H1 (cell line): ENCODE data around the gene NKPD1. TPM values are rescaled to one million over a fixed set of nuclear protein-coding genes. Genes with fewer than 3 reads are reported as not detected.

ENCODE experiments used
- CTCF ChIA-PET: fragments of 300-600 bp; sonication (Branson Sonifier 250); formaldehyde crosslinking; loops from one replicate; lab custom pipeline; 2021; ENCODE audit not compliant: partially characterized antibody; lab: Charles Lee
- POLR2A ChIA-PET: fragments of 300-600 bp; sonication (Branson Sonifier 250); formaldehyde crosslinking; loops from one replicate; lab custom pipeline; 2021; ENCODE audit warnings: inconsistent platforms; ENCODE audit not compliant: partially characterized antibody; lab: Charles Lee
- DNase-seq, 2 experiments: peaks; one replicate each; pipeline versions ENCODE4 v3.0.0 to v3.0.0-alpha.2; 2010 to 2022; ENCODE audit warnings: low spot score in 2 of 2, low read depth in 1 of 2, mixed read lengths in 1 of 2
- FAIRE-seq: peaks from 2 replicates; lab custom pipeline; 2011; peaks lifted over from hg19 to GRCh38; lab: Jason Lieb, UNC
- H2AFZ ChIP-seq: 2 replicates; pipeline ENCODE4 v1.8.1; 2012; ENCODE audit warnings: low read length, inconsistent platforms
- H2AK5ac ChIP-seq: 2 replicates; pipeline ENCODE4 v1.6.1; 2013; ENCODE audit warnings: low read depth, low read length
- H2BK120ac ChIP-seq: replicated peaks from 2 replicates; pipeline ENCODE3; 2013; ENCODE audit warnings: low read depth, low read length, inconsistent platforms
- H2BK12ac ChIP-seq: 2 replicates; pipeline ENCODE4 v1.6.1; 2013; ENCODE audit warnings: low read depth, low read length
- H2BK15ac ChIP-seq: 2 replicates; pipeline ENCODE4 v1.6.1; 2013; ENCODE audit warnings: low read length
- H2BK20ac ChIP-seq: 2 replicates; pipeline ENCODE4 v1.6.1; 2013; ENCODE audit warnings: low read length
- H2BK5ac ChIP-seq: 2 replicates; pipeline ENCODE4 v1.6.1; 2013; ENCODE audit warnings: low read depth, low read length
- H3K14ac ChIP-seq: 2 replicates; pipeline ENCODE4 v1.6.1; 2013; ENCODE audit warnings: inconsistent platforms; ENCODE audit not compliant: insufficient read length
- H3K18ac ChIP-seq: 2 replicates; pipeline ENCODE4 v1.6.1; 2013; ENCODE audit warnings: low read length; ENCODE audit errors: extremely low read depth
- H3K23ac ChIP-seq: 2 replicates; pipeline ENCODE4 v1.6.1; 2013; ENCODE audit warnings: inconsistent platforms; ENCODE audit not compliant: insufficient read length
- H3K23me2 ChIP-seq: 2 replicates; pipeline ENCODE4 v1.6.1; 2013; ENCODE audit warnings: low read depth, low read length
- H3K27ac ChIP-seq: 2 replicates; pipeline ENCODE4 v1.6.1; 2011; ENCODE audit warnings: low read depth, low read length, inconsistent platforms
- H3K27me3 ChIP-seq, 4 experiments: replicated peaks in 1 of 4; 1 replicate in 1 of 4; 2 replicates in 3 of 4; pipeline versions ENCODE4 v1.6.1 to v1.8.1; 2011 to 2013; ENCODE audit warnings: low read length in 3 of 4, mild to moderate bottlenecking in 3 of 4, inconsistent platforms in 2 of 4, mixed read lengths in 2 of 4, moderate library complexity in 1 of 4; ENCODE audit not compliant: control insufficient read depth in 3 of 4, insufficient read depth in 3 of 4; ENCODE audit errors: extremely low read depth in 1 of 4
- H3K36me3 ChIP-seq, 4 experiments: 2 replicates each; pipeline versions ENCODE4 v1.6.1 to v1.8.1; 2011 to 2013; ENCODE audit warnings: mild to moderate bottlenecking in 4 of 4, low read length in 3 of 4, moderate library complexity in 2 of 4, control low read depth in 1 of 4, inconsistent platforms in 1 of 4; ENCODE audit not compliant: insufficient read depth in 4 of 4, control insufficient read depth in 2 of 4
- H3K4ac ChIP-seq: replicated peaks from 2 replicates; pipeline ENCODE3; 2013; ENCODE audit warnings: low read length, low read depth, mixed read lengths, inconsistent platforms; ENCODE audit not compliant: insufficient read length
- H3K4me1 ChIP-seq, 4 experiments: replicated peaks in 1 of 4; 1 replicate in 1 of 4; 2 replicates in 3 of 4; pipeline versions ENCODE4 v1.6.1 to v1.8.1; 2011 to 2013; ENCODE audit warnings: low read length in 3 of 4, inconsistent platforms in 2 of 4, mixed read lengths in 1 of 4; ENCODE audit not compliant: insufficient read depth in 4 of 4, control insufficient read depth in 3 of 4
- H3K4me2 ChIP-seq, 2 experiments: 2 replicates each; pipeline versions ENCODE4 v1.6.1 to v1.8.1; 2011 to 2013; ENCODE audit warnings: low read depth in 2 of 2, low read length in 2 of 2, control low read depth in 1 of 2, inconsistent platforms in 1 of 2, mild to moderate bottlenecking in 1 of 2; ENCODE audit not compliant: insufficient read depth in 1 of 2
- H3K4me3 ChIP-seq, 4 experiments: fragments of 200-600, 300-600 bp in 1 of 4; sonication (generic), shearing (Covaris generic), sonication (Bioruptor Twin) in 1 of 4; 2 replicates each; pipeline versions ENCODE4 v1.5.1 to v1.8.1; 2011 to 2016; ENCODE audit warnings: low read length in 4 of 4, low read depth in 3 of 4, control low read depth in 2 of 4, inconsistent platforms in 2 of 4, mild to moderate bottlenecking in 2 of 4, mixed read lengths in 1 of 4, moderate library complexity in 1 of 4; ENCODE audit not compliant: insufficient read depth in 2 of 4; ENCODE audit errors: extremely low read depth in 1 of 4
- H3K56ac ChIP-seq: replicated peaks from 2 replicates; pipeline ENCODE3; 2013; ENCODE audit warnings: low read depth, mild to moderate bottlenecking, mixed read lengths, low read length, inconsistent platforms; ENCODE audit not compliant: insufficient read length
- H3K79me1 ChIP-seq: 2 replicates; pipeline ENCODE4 v1.6.1; 2013; ENCODE audit warnings: low read depth, low read length, control low read depth
- H3K79me2 ChIP-seq, 2 experiments: 2 replicates each; pipeline versions ENCODE4 v1.6.1 to v1.8.1; 2012 to 2013; ENCODE audit warnings: low read length in 2 of 2, mild to moderate bottlenecking in 2 of 2, inconsistent platforms in 1 of 2; ENCODE audit not compliant: insufficient read depth in 2 of 2, control insufficient read depth in 1 of 2
- H3K9ac ChIP-seq, 4 experiments: replicated peaks in 1 of 4; 1 replicate in 1 of 4; 2 replicates in 3 of 4; pipeline versions ENCODE4 v1.6.1 to v1.8.1; 2011 to 2013; ENCODE audit warnings: low read depth in 3 of 4, low read length in 3 of 4, control low read depth in 2 of 4, mild to moderate bottlenecking in 2 of 4, moderate library complexity in 2 of 4, inconsistent platforms in 1 of 4; ENCODE audit errors: extremely low read depth in 1 of 4
- H3K9me3 ChIP-seq, 2 experiments: 2 replicates each; pipeline versions ENCODE4 v1.6.1 to v1.8.1; 2012 to 2013; ENCODE audit warnings: mild to moderate bottlenecking in 2 of 2, moderate library complexity in 2 of 2, control low read depth in 1 of 2, inconsistent platforms in 1 of 2, low read depth in 1 of 2, low read length in 1 of 2, mixed read lengths in 1 of 2; ENCODE audit not compliant: insufficient read depth in 2 of 2
- H4K20me1 ChIP-seq, 2 experiments: replicated peaks in 1 of 2; 2 replicates each; pipeline versions ENCODE3 to v1.8.1; 2011 to 2013; ENCODE audit warnings: inconsistent platforms in 2 of 2, low read length in 2 of 2, mild to moderate bottlenecking in 1 of 2; ENCODE audit not compliant: insufficient read depth in 2 of 2, control insufficient read depth in 1 of 2
- H4K5ac ChIP-seq: 2 replicates; pipeline ENCODE4 v1.6.1; 2013; ENCODE audit warnings: low read length, low read depth, mixed read lengths, inconsistent platforms; ENCODE audit not compliant: insufficient read length
- H4K8ac ChIP-seq: 2 replicates; pipeline ENCODE4 v1.8.0; 2013; ENCODE audit warnings: mild to moderate bottlenecking, moderate library complexity, low read length, inconsistent platforms; ENCODE audit not compliant: insufficient read depth; ENCODE audit errors: extremely low read depth
- H4K91ac ChIP-seq: replicated peaks from 2 replicates; pipeline ENCODE3; 2013; ENCODE audit warnings: low read length, mixed read lengths, inconsistent platforms; ENCODE audit not compliant: insufficient read length
- BACH1 ChIP-seq: IDR thresholded peaks from 2 replicates; pipeline ENCODE4 v1.6.1; 2012; ENCODE audit warnings: low read length, improper control_type of control experiment
- BCL11A ChIP-seq, 2 experiments: IDR thresholded peaks; one replicate each; pipeline ENCODE4 v1.6.1; 2011; ENCODE audit warnings: low read depth in 2 of 2, low read length in 2 of 2, mild to moderate bottlenecking in 2 of 2
- EP300 ChIP-seq, 2 experiments: IDR thresholded peaks; 1 replicate in 1 of 2; 2 replicates in 1 of 2; pipeline ENCODE4 v1.6.1; 2011 to 2012; ENCODE audit warnings: low read depth in 2 of 2, low read length in 2 of 2, mild to moderate bottlenecking in 2 of 2, borderline replicate concordance in 1 of 2, inconsistent platforms in 1 of 2, moderate library complexity in 1 of 2
- EZH2 ChIP-seq: fragments of 200-600 bp; sonication (generic); IDR thresholded peaks from 2 replicates; pipeline ENCODE4 v1.7.1; 2012; ENCODE audit warnings: low read depth, mild to moderate bottlenecking, moderate library complexity, low read length, inconsistent platforms; ENCODE audit not compliant: severe bottlenecking
- HDAC2 ChIP-seq, 2 experiments: fragments of 300-600 bp in 1 of 2; sonication (generic) in 1 of 2; IDR thresholded peaks; 2 replicates each; pipeline ENCODE4 v1.6.1; 2011 to 2012; ENCODE audit warnings: low read depth in 2 of 2, low read length in 2 of 2, mild to moderate bottlenecking in 2 of 2, moderate library complexity in 2 of 2, borderline replicate concordance in 1 of 2, inconsistent platforms in 1 of 2
- MAFK ChIP-seq: IDR thresholded peaks from 2 replicates; pipeline ENCODE4 v1.6.1; 2012; ENCODE audit warnings: low read depth, mild to moderate bottlenecking, improper control_type of control experiment, low read length
- TAF7 ChIP-seq: optimal IDR thresholded peaks from 2 replicates; pipeline ENCODE3; 2011; ENCODE audit warnings: low read depth, mild to moderate bottlenecking, inconsistent platforms, low read length, moderate library complexity, borderline replicate concordance
- YY1 ChIP-seq: IDR thresholded peaks from 2 replicates; pipeline ENCODE4 v1.6.1; 2011; ENCODE audit warnings: low read depth, mild to moderate bottlenecking, low read length
- WGBS, 2 experiments: shearing (Covaris generic) in 1 of 2; methylation state at CpG; one replicate each; pipeline versions ENCODE4 v1.1.6 to v1.1.7; 2013 to 2015; ENCODE audit warnings: low lambda C conversion rate in 2 of 2, mixed read lengths in 2 of 2, inconsistent platforms in 1 of 2, low coverage in 1 of 2, missing lambda C conversion rate in 1 of 2; ENCODE audit not compliant: insufficient replicate concordance in 2 of 2, insufficient coverage in 1 of 2, insufficient read length in 1 of 2; ENCODE audit errors: extremely low coverage in 1 of 2, missing lambda C conversion rate in 1 of 2; 5-methylcytosine and 5-hydroxymethylcytosine counted together
- polyA plus RNA-seq, 7 experiments: library from polyadenylated mRNA; depleted of rRNA in 3 of 7; stranded (reverse) in 5 of 7; unstranded in 2 of 7; fragments of >200 nt in 5 of 7; fragments of 200-250 nt in 2 of 7; gene quantifications; 1 replicate in 5 of 7; 2 replicates in 1 of 7; 4 replicates in 1 of 7; pipeline versions ENCODE4 v1.2.1 to v1.2.3, GENCODE V29; 2011 to 2013; ENCODE audit warnings: missing spikeins in 2 of 7, mixed read lengths in 2 of 7
- total RNA-seq: library from RNA; stranded (reverse); fragmentation: NEBNext Ultra II Directional; extraction: Animal tissue kit (Norgen Biotek cat#: 25700); gene quantifications from 2 replicates; pipeline ENCODE4 v1.2.1, GENCODE V29; 2021

NKPD1 gene
- total and polyA plus RNA-seq, 2 of the 8 experiments (the other 6 are each of a cell fraction or from before 2014, with no cell fraction given), result 0.30 to 0.39 TPM

DNA sequence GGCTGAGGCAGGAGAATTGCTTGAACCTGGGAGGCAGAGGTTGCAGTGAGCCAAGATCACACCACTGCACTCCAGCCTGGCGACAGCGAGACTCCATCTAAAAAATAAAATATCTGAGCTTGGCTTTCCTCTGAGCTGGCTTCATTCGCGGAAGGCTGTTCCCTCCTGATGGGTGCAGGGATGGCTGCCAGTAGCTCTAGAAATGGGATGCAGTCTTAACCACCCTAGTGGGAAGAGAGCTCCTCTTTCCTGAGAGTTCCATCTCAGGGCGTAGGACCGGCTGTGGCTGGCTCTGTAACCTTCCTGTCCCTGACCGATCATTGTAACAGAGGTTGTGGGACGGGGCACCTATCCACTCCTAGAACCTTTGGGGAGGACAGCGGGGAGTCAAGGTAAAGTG lies 35.4 kb downstream of the NKPD1 start:
- Histone ChIP-seq H3K56ac (no peak overlapping the region), H3K4me2 (no peak overlapping the region), H2BK15ac (no peak overlapping the region), H3K27ac (no peak overlapping the region), H4K8ac (no peak overlapping the region; the same call in 1 of the 2 replicates), H2BK5ac (no peak overlapping the region), H3K9me3 (no peaks in the 10 kb centered on the region), H2BK12ac (no peak overlapping the region), H3K79me2 (peaks cover 0 to 59% of the 10 kb centered on the region in 2 experiments; a peak in 2 of 4 replicates), H2BK20ac (no peak overlapping the region), H3K18ac (no peak overlapping the region), H3K79me1 (peaks cover 29% of the 10 kb centered on the region), H3K4ac (no peak overlapping the region), H3K4me1 (peaks cover 0 to 5% (median 2%) of the 10 kb centered on the region in 4 experiments; a peak in 5 of 7 replicates), H3K14ac (no peak overlapping the region), H3K4me3 (no peak overlapping the region), H2AFZ (no peak overlapping the region), H4K91ac (no peak overlapping the region), H3K23me2 (no peaks in the 10 kb centered on the region), H2BK120ac (no peak overlapping the region), H4K20me1 (peaks cover 17 to 42% of the 10 kb centered on the region in 2 experiments), H3K27me3 (no peaks in the 10 kb centered on the region), H4K5ac (no peak overlapping the region), H3K36me3 (no peaks in the 10 kb centered on the region), H2AK5ac (no peak overlapping the region), H3K9ac (no peak overlapping the region), H3K23ac (no peak overlapping the region)
- WGBS, 2 experiments, result 93% methylated on average over 9 of the region's 9 CpGs; no CpG with 5 or more reads in 1 of the 2 experiments
- POLR2A ChIA-PET, result interaction anchor here (0.6 to 4.3 kb wide), 10 partner anchors 11 to 216 kb away, joined by 3 to 21 read pairs (median 5); partner anchors contain the start of genes CLASRP and PPP1R37
- FAIRE-seq, result no peak
- DNase-seq, result no peak
- CTCF ChIA-PET, result interaction anchor here (0.7 to 6.1 kb wide), 28 partner anchors 8 to 1013 kb away, joined by 3 to 73 read pairs (median 4); partner anchors contain the start of gene PPP1R37
- TF ChIP-seq BCL11A (IDR thresholded peaks at IDR 0.05; ENCODE audit: low read depth in 2 of 2, low read length in 2 of 2), result no peak
- TF ChIP-seq EZH2, result no peak
- TF ChIP-seq YY1, result no peak
- TF ChIP-seq MAFK, result no peak
- no peak for TF ChIP-seq HDAC2 (IDR thresholded peaks at IDR 0.05; ENCODE audit: borderline replicate concordance in 1 of 2, low read depth in 2 of 2, low read length in 2 of 2)
- TF ChIP-seq BACH1, result no peak
- TF ChIP-seq EP300 (IDR thresholded peaks at IDR 0.05; ENCODE audit: borderline replicate concordance in 1 of 2, low read depth in 2 of 2, low read length in 2 of 2), result no peak
- no peak for TF ChIP-seq TAF7
